Muscle layer of duodenum (tissue), 2 donors: Measurements from ENCODE around the gene C4B.
A peak's percentile ranks its signal among the peaks of the same experiment; 100 is the strongest.

Experiments
- H3K27ac ChIP-seq: one replicate; pipeline ENCODE4 v1.7.0; 2013; ENCODE audit warnings: mild to moderate bottlenecking, low read length
- H3K27me3 ChIP-seq: one replicate; pipeline ENCODE4 v1.7.0; 2013; ENCODE audit warnings: low read depth, mild to moderate bottlenecking, control low read depth, low read length
- H3K36me3 ChIP-seq, 2 donors: one replicate each; pipeline ENCODE4 v1.7.0; 2013; ENCODE audit warnings: low read length in 2 of 2, control low read depth in 1 of 2, mild to moderate bottlenecking in 1 of 2; ENCODE audit not compliant: insufficient read depth in 2 of 2, control insufficient read depth in 1 of 2
- H3K4me1 ChIP-seq, 2 donors: one replicate each; pipeline ENCODE4 v1.7.0; 2013; ENCODE audit warnings: low read length in 2 of 2, mild to moderate bottlenecking in 2 of 2, control low read depth in 1 of 2, moderate library complexity in 1 of 2; ENCODE audit not compliant: insufficient read depth in 2 of 2, control insufficient read depth in 1 of 2
- H3K4me3 ChIP-seq, 2 donors: one replicate each; pipeline ENCODE4 v1.7.0; 2013; ENCODE audit warnings: low read length in 2 of 2, low read depth in 1 of 2, mild to moderate bottlenecking in 1 of 2
- H3K9me3 ChIP-seq, 2 donors: one replicate each; pipeline ENCODE4 v1.7.0; 2013; ENCODE audit warnings: low read length in 2 of 2, control low read depth in 1 of 2, mild to moderate bottlenecking in 1 of 2; ENCODE audit not compliant: control insufficient read depth in 1 of 2
- donor health status: healthy.

C4B gene

DNA sequence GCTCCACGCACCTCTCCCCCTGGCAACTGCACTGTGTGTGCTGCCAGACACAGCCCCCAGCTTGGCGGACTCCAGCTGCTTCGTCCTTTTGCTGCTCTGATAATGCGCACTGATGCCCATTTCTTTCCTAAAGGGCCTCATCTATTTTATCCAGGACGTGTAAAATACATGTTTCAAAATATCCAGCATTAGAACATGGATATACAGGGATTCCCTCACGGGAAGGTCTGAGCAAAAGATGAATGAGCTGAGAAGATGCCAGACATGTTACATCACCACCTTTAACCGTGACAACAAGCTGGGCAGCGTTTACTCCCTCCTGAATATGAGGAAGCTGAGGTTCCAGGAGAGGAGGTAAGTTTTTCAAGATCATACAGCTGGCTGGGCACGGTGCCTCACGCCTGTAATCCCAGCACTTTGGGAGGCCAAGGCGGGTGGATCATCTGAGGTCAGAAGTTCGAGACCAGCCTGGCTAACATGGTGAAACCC is 61.8 kb downstream of the C4B start:
- Histone ChIP-seq H3K4me1 (peaks cover 0 to 6% of the 10 kb centered on the region in 2 donors), H3K27me3 (no peaks in the 10 kb centered on the region), H3K4me3 (no peak overlapping the region), H3K36me3 (peaks cover 10 to 24% of the 10 kb centered on the region in 2 donors), H3K9me3 (no peaks in the 10 kb centered on the region), H3K27ac (no peak overlapping the region)

DNA sequence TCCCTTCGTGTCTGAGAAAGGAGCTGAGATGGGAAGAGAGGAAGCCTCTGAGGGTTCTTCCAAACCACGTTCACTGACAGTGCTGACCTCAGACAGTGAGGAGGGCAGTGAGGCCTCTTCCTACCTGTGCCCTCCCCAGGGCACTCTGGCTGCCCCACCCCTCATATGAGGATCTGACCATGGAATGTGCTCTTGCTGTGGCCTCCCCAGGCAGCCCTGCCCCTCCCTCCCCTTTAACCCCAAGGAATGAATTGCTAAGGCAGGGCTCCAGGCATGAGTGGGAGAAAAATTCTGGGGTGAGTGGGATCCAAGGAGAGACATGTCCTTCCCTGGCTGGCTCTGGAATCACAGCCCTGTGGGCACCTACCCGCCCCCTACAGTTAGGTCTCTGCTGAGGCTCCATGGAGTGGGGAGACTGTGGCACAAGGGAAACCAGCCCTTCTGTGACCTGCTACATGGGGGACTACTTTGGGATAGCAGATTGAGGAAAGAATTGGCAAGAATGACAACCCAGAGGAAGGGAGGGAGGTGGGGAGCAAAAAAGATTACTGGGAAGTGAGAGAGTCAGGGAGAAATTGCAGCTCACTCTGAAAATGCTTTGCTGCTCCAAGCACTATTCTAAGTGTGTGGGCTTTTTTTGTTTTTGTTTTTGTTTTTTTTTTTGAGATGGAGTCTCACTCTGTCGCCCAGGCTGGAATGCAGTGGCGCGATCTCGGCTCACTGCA is 65.1 kb downstream of the C4B start:
- Histone ChIP-seq H3K36me3 (peaks cover 5 to 26% of the 10 kb centered on the region in 2 donors), H3K27me3 (no peaks in the 10 kb centered on the region), H3K27ac (no peak overlapping the region)

DNA sequence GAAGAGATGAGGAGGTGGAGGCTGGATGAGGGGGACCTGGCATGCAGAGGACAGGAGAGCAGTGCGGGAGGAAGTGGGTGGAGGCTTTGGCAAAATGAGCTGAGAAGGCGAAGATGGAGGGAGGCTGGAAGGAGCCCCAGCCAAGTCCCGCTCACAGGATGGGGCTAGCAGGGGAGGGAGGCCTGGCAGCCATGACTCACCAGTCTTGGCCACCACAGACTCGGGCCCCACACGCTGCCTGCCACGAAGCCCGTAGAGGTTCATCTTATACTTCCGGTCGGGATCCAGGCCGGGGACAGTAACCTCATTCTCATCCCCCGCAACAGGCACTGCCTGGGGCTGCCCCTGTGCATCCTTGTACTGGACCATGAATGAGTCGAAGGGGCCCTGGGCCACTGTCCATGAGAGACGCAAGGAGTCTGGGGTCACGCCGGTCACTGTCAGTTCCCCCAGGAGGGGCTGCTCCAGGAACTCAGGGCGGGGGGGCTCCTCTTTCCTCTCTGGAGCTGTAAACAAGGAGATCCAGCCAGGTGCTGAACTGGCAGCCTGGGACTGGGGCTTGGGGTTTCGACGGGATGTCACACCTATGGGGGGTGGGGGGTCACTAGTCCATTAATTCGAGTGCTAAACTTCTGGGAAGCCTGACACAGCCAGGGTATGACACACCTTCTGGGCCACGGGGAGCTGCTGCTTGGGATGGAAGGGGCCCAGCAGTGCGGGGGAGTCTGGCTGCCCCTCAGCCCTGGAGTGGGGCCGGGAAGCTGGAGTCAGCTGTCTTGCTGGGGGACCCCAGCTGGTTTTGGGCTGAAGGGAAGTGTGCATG is 66.8 kb downstream of the C4B start:
- Histone ChIP-seq H3K4me3 (no peak overlapping the region), H3K4me1 (no peaks in the 10 kb centered on the region), H3K27ac (peak overlapping the region; percentile 48), H3K36me3 (peaks cover 5 to 23% of the 10 kb centered on the region in 2 donors), H3K27me3 (no peaks in the 10 kb centered on the region), H3K9me3 (no peaks in the 10 kb centered on the region)

More for the DNA sequence above, 65.1 kb downstream of the C4B start:
- Histone ChIP-seq H3K9me3 (no peaks in the 10 kb centered on the region), H3K4me3 (no peak overlapping the region), H3K4me1 (no peaks in the 10 kb centered on the region)

DNA sequence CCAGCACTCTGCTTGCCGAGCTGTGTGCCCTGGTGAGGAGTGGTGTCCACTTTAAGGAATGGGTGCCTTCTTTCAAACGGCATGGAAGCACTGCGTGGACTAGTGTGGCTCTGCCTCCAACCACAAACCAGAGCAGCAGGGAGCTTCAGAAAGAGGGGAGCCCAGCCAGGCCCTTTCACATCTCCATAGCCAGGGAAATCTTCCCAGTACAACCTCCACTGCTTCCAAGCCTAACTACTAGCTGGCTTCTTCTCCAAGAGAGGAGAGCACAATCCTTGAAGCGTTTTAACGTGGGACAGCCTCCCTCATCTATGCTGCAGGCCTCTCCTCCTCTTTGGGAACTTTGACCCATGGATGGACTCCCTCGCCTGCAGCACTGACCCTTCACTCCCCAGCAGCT is 67.9 kb downstream of the C4B start:
- H3K9me3 ChIP-seq: no peaks in the 10 kb centered on the region
- peaks cover 5 to 23% of the 10 kb centered on the region in 2 donors for H3K36me3 ChIP-seq
- no peaks in the 10 kb centered on the region for H3K27me3 ChIP-seq
- peak overlapping the region; percentile 31 for H3K27ac ChIP-seq
- H3K4me3 ChIP-seq: no peak overlapping the region
- peaks cover 0 to 6% of the 10 kb centered on the region in 2 donors for H3K4me1 ChIP-seq

DNA sequence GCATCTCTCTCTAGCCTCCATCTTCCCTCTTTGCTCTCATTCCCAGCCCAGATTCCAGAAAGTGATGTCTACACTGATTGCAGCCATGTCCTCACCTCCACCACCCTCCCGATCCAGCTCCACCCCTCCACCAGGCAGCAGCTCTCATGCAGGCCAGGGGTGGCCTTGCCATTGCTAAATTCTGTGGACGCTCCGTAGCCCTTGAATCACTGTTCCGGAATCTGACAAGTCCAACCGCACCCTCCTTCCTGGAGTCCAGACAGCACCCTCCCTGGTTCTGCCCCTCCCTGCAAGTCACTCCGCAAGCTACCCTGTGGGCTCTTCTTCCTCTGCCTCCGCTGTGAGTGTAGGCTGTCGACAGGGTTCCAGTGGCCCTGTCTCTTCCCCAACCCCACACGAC is 68.3 kb downstream of the C4B start:
- H3K9me3 ChIP-seq: no peaks in the 10 kb centered on the region
- H3K27me3 ChIP-seq: no peaks in the 10 kb centered on the region
- H3K27ac ChIP-seq: peak overlapping the region; percentile 31
- peaks cover 5 to 23% of the 10 kb centered on the region in 2 donors for H3K36me3 ChIP-seq
- no peak overlapping the region for H3K4me3 ChIP-seq
- H3K4me1 ChIP-seq: peaks cover 0 to 7% of the 10 kb centered on the region in 2 donors

DNA sequence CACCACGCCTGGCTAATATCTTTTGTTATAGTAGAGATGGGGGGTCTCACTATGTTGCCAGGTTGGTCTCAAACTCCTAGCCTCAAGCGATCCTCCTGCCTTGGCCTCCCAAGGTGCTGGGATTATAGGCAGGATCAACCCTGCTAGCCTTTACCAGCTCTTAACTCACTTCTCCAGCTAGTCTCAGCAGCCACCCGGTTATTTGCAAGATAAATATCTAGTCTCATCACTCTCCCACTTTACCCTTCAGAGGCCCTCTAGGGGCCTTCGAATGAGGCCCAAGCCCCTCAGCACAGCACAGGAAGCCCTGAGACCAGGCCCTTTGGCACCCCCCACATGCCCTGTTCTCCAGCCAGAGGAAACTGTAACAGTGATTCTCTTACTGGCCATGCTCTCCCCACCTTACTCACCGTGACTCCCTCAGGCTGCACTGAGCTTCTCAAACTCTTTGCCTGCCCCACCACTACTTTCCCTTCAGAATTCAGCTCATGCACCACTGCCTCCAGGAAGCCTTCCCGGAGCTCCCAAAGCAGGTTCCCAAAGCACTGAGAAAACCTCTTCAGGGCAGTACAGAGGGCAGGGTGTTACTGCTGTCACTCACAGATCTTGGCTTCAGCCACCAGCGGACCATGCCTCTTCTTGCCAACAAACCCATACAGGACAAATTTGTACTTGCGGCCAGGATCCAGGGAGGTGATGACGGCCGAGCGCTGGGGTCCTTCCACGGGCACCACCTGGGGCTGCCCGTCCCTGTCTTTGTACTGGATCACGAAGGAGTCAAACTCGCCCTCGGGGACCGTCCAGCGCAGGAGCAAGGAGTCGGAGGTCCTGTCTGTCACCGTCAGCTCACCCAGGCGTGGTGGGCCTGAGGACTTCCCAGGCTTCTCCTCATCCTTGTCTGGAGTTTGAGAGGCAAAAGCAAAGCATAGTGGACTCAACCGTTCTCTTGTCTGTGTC is 69.5 kb downstream of the C4B start:
- no peaks in the 10 kb centered on the region for H3K27me3 ChIP-seq
- H3K36me3 ChIP-seq: peaks cover 5 to 20% of the 10 kb centered on the region in 2 donors
- H3K9me3 ChIP-seq: no peaks in the 10 kb centered on the region
- no peak overlapping the region for H3K4me3 ChIP-seq
- peaks cover 0 to 15% of the 10 kb centered on the region in 2 donors for H3K4me1 ChIP-seq
- H3K27ac ChIP-seq: no peak overlapping the region

DNA sequence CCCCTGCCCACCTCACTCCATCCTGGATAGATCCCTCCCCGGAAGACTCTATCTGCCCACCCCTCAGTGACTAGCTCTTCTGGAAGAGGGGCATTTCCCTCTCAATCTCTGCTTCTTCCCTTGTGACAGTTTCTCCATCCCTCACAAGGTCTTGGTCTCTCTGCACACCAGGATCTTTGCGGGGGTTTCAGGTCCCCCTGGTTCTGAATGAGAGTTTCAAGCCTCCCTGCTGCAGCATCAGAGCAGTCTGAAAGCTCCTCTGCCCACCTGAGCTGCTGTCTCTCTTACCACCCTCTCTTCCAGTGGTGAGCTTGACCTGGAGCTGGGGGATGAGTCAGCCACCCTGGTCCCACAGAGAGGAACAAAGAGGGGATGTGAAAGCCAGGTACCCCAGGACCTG is 70.2 kb downstream of the C4B start:
- Histone ChIP-seq H3K27me3 (no peaks in the 10 kb centered on the region), H3K4me3 (no peak overlapping the region), H3K4me1 (peaks cover 0 to 16% of the 10 kb centered on the region in 2 donors), H3K27ac (no peak overlapping the region), H3K36me3 (peaks cover 2 to 13% of the 10 kb centered on the region in 2 donors), H3K9me3 (no peaks in the 10 kb centered on the region)
